Adrenal gland (tissue), 12 donors: ENCODE measurements around the gene PCDH9. TPM values are rescaled to one million over a fixed set of nuclear protein-coding genes. Genes with fewer than 3 reads are reported as not detected.

ENCODE experiments used
- DNase-seq, 7 donors: peaks; one replicate each; pipeline ENCODE4 v3.0.0-alpha.2; 2019 to 2020
- H3K27ac ChIP-seq, 5 donors: fragments of 200-600 bp; sonication (generic) in 4 of 5; 1 replicate in 3 of 5; 2 replicates in 2 of 5; pipeline versions ENCODE4 v1.5.1 to v1.8.0; 2016 to 2020; ENCODE audit warnings: mild to moderate bottlenecking in 1 of 5
- H3K27me3 ChIP-seq: fragments of 200-600 bp; 2 replicates; pipeline ENCODE4 v1.8.0; 2021
- H3K36me3 ChIP-seq, 2 donors: fragments of 200-600 bp; replicated peaks in 1 of 2; 1 replicate in 1 of 2; 2 replicates in 1 of 2; pipeline versions ENCODE4 v1.5.1 to v1.8.0; 2018 to 2022
- H3K4me1 ChIP-seq, 2 donors: fragments of 200-600 bp; replicated peaks in 1 of 2; 1 replicate in 1 of 2; 2 replicates in 1 of 2; pipeline versions ENCODE4 v1.5.1 to v1.8.0; 2018 to 2021
- H3K4me3 ChIP-seq, 4 donors: fragments of 200-600 bp; sonication (generic) in 3 of 4; one replicate each; pipeline ENCODE4 v1.5.1; 2016 to 2018
- H3K9me3 ChIP-seq, 3 donors: fragments of 200-600 bp; sonication (generic) in 1 of 3; replicated peaks in 1 of 3; 1 replicate in 2 of 3; 2 replicates in 1 of 3; pipeline versions ENCODE4 v1.5.1 to v1.8.0; 2016 to 2021
- POLR2A ChIP-seq, 2 donors: fragments of 450-650 bp; IDR thresholded peaks; one replicate each; pipeline ENCODE4 v1.6.1; 2017; ENCODE audit warnings: antibody characterized with exemption in 2 of 2, mild to moderate bottlenecking in 2 of 2, moderate library complexity in 1 of 2
- WGBS, 4 donors: extraction: QIAGEN DNeasy Blood & Tissue Kit in 2 of 4; methylation state at CpG; one replicate each; pipeline versions ENCODE4 v1.1.5 to v1.1.7; 2013 to 2017; 5-methylcytosine and 5-hydroxymethylcytosine counted together
- intact Hi-C, 2 donors: fragments of 100-400 bp; cut with DNase I; formaldehyde crosslinking; loops; one replicate each; pipeline versions ENCODE4 v1.14.1 to v1.15.0; 2022 to 2023
- polyA plus RNA-seq, 3 donors: library from polyadenylated mRNA; stranded (reverse); fragments of 200-250 nt in 2 of 3; fragments of 350-450 nt in 1 of 3; fragmentation: Illumina TruSeq in 1 of 3; extraction: RNeasy Lipid Tissue Mini Kit (QIAGEN cat#74804) in 1 of 3; gene quantifications; one replicate each; pipeline ENCODE4 v1.2.3, GENCODE V29; 2013 to 2014
- total RNA-seq, 9 donors: library from RNA; depleted of rRNA in 4 of 9; stranded (reverse); fragments of >200 nt in 4 of 9; fragments of 120-200 nt in 1 of 9; fragmentation: NEBNext Ultra II Directional in 1 of 9; extraction: Animal tissue kit (Norgen Biotek cat#: 25700) in 1 of 9; gene quantifications; one replicate each; pipeline versions ENCODE4 v1.1.0 to v1.2.4, GENCODE V29; 2013 to 2023
- TF ChIP-seq, protein P1 (sequence below), 6 experiments: fragments of 450-650 bp in 4 of 6; fragments of 200-600 bp in 2 of 6; sonication (generic) in 1 of 6; IDR thresholded peaks; 1 replicate in 5 of 6; 2 replicates in 1 of 6; pipeline versions ENCODE4 v1.5.1 to v1.8.0; 2016 to 2021; ENCODE audit warnings: antibody characterized with exemption in 6 of 6, mild to moderate bottlenecking in 2 of 6, moderate library complexity in 1 of 6
- donor health status: healthy with polysubstance abuse.
- donor health status: Bipolar disorder and iron deficiency.
- donor health status: DM: yes; HTN: yes; CAD: no.
- donor health status: DM: no; HTN: no; CAD: no.
- donor health status: DM: no; HTN: no; CAD: no.
- donor health status: DM: yes; HTN: yes; CAD: no.

Gene PCDH9
- total and polyA plus RNA-seq, 12 donors = 0.71 to 10.9 (median 3.6) TPM

DNA sequence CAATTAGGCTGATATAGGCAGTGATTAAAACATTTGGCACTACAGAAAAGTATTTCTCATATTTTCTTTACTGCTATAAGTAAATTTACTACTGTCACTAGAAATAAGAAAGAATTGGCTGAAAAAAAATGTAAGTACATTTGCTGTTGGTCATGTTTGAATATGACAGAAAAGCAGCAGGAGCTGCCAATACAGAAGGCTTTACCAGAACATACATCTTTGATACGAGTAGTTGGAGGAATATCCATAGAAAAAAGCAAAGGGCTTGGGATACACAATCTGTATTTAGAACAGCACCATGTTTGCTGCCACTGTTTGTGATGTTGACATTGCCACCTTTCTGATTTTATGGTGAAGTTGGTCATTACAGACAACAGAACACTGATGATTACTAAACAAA is 21.6 kb downstream of the PCDH9 start:
- Histone ChIP-seq H3K36me3 (no peaks in the 10 kb centered on the region), H3K27me3 (no peaks in the 10 kb centered on the region), H3K4me3 (no peak overlapping the region), H3K27ac (no peak overlapping the region), H3K4me1 (no peaks in the 10 kb centered on the region), H3K9me3 (no peaks in the 10 kb centered on the region)
- TF ChIP-seq, protein P1, sequence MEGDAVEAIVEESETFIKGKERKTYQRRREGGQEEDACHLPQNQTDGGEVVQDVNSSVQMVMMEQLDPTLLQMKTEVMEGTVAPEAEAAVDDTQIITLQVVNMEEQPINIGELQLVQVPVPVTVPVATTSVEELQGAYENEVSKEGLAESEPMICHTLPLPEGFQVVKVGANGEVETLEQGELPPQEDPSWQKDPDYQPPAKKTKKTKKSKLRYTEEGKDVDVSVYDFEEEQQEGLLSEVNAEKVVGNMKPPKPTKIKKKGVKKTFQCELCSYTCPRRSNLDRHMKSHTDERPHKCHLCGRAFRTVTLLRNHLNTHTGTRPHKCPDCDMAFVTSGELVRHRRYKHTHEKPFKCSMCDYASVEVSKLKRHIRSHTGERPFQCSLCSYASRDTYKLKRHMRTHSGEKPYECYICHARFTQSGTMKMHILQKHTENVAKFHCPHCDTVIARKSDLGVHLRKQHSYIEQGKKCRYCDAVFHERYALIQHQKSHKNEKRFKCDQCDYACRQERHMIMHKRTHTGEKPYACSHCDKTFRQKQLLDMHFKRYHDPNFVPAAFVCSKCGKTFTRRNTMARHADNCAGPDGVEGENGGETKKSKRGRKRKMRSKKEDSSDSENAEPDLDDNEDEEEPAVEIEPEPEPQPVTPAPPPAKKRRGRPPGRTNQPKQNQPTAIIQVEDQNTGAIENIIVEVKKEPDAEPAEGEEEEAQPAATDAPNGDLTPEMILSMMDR (IDR thresholded peaks at IDR 0.05) = no peak
- no peak for TF ChIP-seq POLR2A (IDR thresholded peaks at IDR 0.05)
- 54 to 85% (median 70%) methylated on average over 1 of the region's 1 CpG for WGBS, 4 donors
- intact Hi-C loops = no loop called here
- no peak for DNase-seq

DNA sequence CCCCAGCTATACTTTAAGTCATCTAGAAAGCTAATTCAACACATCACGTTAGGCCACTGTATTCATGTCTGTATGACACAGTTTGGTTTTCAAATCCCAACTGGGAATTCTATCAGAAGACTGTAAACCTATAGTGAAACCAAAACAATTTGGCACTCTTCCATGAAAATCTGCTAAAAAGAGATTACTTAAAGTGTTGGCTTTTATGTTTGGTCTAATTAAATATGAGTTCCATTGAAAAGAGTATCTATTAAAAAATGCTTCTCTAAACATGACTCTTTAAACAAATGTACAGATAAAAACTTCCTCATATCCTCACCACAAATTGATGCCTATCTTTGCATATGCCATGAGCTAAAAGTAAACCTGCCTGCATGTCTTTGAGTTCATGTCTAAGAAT is 25.4 kb downstream of the PCDH9 start:
- intact Hi-C loops = no loop called here
- no peaks in the 10 kb centered on the region for H3K27me3 ChIP-seq
- H3K4me3 ChIP-seq = no peak overlapping the region
- WGBS, 4 donors = 67 to 81% (median 72%) methylated on average over 1 of the region's 1 CpG
- no peaks in the 10 kb centered on the region for H3K36me3 ChIP-seq
- no peak for TF ChIP-seq POLR2A (IDR thresholded peaks at IDR 0.05)
- TF ChIP-seq, protein P1 (IDR thresholded peaks at IDR 0.05) = no peak
- no peaks in the 10 kb centered on the region for H3K9me3 ChIP-seq
- H3K4me1 ChIP-seq = no peaks in the 10 kb centered on the region
- no peak overlapping the region for H3K27ac ChIP-seq
- no peak for DNase-seq

DNA sequence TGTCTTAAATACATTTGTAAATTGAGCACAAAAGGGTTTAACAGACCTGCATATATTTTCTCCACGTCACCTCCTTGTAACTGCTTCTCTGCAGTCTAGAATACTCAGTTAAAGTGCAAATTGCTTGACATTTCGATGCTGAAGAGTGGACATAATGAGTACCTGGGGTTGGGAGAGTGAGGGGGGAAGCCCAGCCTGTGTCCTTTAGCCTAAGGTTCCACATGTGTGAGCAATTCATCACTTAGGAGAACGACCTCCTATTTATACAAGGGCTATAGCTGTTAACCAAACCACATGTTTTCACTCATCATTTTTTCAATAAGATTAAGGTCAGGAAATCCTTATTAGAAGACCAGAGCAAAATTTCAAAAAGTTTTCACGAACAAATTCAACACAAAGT is 29.5 kb downstream of the PCDH9 start:
- Histone ChIP-seq H3K4me3 (no peak overlapping the region), H3K9me3 (no peaks in the 10 kb centered on the region), H3K27ac (no peak overlapping the region), H3K27me3 (no peaks in the 10 kb centered on the region), H3K4me1 (no peaks in the 10 kb centered on the region), H3K36me3 (no peaks in the 10 kb centered on the region)
- 55 to 71% (median 58%) methylated on average over 4 of the region's 4 CpGs for WGBS, 4 donors
- intact Hi-C loops = no loop called here
- DNase-seq = no peak
- no peak for TF ChIP-seq POLR2A (IDR thresholded peaks at IDR 0.05)
- TF ChIP-seq, protein P1 (IDR thresholded peaks at IDR 0.05) = no peak

DNA sequence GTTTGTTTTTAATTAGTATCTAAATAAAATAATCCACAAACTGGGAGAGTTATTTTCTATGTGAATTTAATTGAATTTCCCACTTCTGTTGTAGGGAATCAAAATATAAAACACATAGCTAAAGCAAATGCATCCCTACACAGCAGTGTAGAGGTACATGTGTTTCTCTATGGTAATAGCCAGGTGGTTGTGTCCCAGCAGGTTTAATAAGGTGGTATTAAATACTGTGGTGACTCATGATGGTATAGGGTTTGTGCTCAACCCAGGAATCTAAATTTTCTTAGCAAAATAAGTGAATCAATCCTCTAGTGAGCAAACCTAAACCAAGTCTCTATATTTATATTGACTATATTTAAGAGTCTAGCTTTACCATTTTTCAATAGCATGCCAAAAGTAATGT is 30.0 kb downstream of the PCDH9 start:
- no peaks in the 10 kb centered on the region for H3K9me3 ChIP-seq
- H3K27me3 ChIP-seq = no peaks in the 10 kb centered on the region
- TF ChIP-seq, protein P1 (IDR thresholded peaks at IDR 0.05) = no peak
- no peak for TF ChIP-seq POLR2A (IDR thresholded peaks at IDR 0.05)
- H3K4me3 ChIP-seq = no peak overlapping the region
- intact Hi-C loops = no loop called here
- H3K4me1 ChIP-seq = no peaks in the 10 kb centered on the region
- H3K36me3 ChIP-seq = no peaks in the 10 kb centered on the region
- no peak overlapping the region for H3K27ac ChIP-seq
- DNase-seq = no peak
